ENCODE data around the gene RNMT.

RNMT gene

GRCh38 chr18:13813271-13813849 lies 86.9 kb downstream of the RNMT start:
- H3K4me3 ChIP-seq (ENCODE audit: insufficient read length, low read depth), result no peak overlapping the region
- no peak for DNase-seq (ENCODE audit: low read depth, low spot score)
- no peak for TF ChIP-seq SUZ12 (IDR thresholded peaks at IDR 0.05; ENCODE audit: extremely low read depth, insufficient read depth, insufficient read length)
- TF ChIP-seq YY1 (IDR thresholded peaks at IDR 0.05; ENCODE audit: insufficient read depth, insufficient read length), result no peak
- TF ChIP-seq ZNF274 (IDR thresholded peaks at IDR 0.05; ENCODE audit: low read depth, low read length), result no peak
- H3K27me3 ChIP-seq (ENCODE audit: insufficient read depth, insufficient read length), result no peaks in the 10 kb centered on the region
- H3K36me3 ChIP-seq (ENCODE audit: insufficient read depth, insufficient read length, low read length), result no peaks in the 10 kb centered on the region
- no peak overlapping the region for H3K9ac ChIP-seq (ENCODE audit: insufficient read length, low read depth)
- H3K9me3 ChIP-seq (ENCODE audit: insufficient read depth, low read length), result no peaks in the 10 kb centered on the region
- H3K4me1 ChIP-seq (ENCODE audit: insufficient read depth, insufficient read length), result no peaks in the 10 kb centered on the region

Measured in NT2/D1 (cell line).